Stomach (tissue), 4 donors: ENCODE results near the gene CD82.

Experiments
- CTCF ChIP-seq, 7 experiments: fragments of 450-650 bp in 4 of 7; fragments of 200-600 bp in 3 of 7; sonication (generic) in 3 of 7; IDR thresholded peaks; one replicate each; pipeline ENCODE4 v1.5.1; 2016 to 2019; ENCODE audit warnings: antibody characterized with exemption in 7 of 7, control low read depth in 2 of 7, mild to moderate bottlenecking in 1 of 7
- EP300 ChIP-seq: sonication (generic); formaldehyde crosslinking; IDR thresholded peaks from one replicate; pipeline ENCODE4 v1.6.1; 2017; ENCODE audit warnings: antibody characterized with exemption
- POLR2A ChIP-seq, 4 donors: fragments of 450-650 bp; IDR thresholded peaks; one replicate each; pipeline ENCODE4 v1.6.1; 2016; ENCODE audit warnings: antibody characterized with exemption in 4 of 4, control low read depth in 2 of 4, mild to moderate bottlenecking in 1 of 4, moderate library complexity in 1 of 4
- POLR2AphosphoS5 ChIP-seq, 3 donors: sonication (generic); formaldehyde crosslinking; IDR thresholded peaks; one replicate each; pipeline ENCODE4 v1.6.1; 2016; ENCODE audit warnings: antibody characterized with exemption in 3 of 3

GRCh38 chr11:44610186-44610955 lies 44.9 kb downstream of the CD82 start:
- TF ChIP-seq CTCF (IDR thresholded peaks at IDR 0.05): no peak
- no peak for TF ChIP-seq POLR2A (IDR thresholded peaks at IDR 0.05)
- TF ChIP-seq EP300: no peak
- no peak for TF ChIP-seq POLR2AphosphoS5 (IDR thresholded peaks at IDR 0.05)
